Esophagus muscularis mucosa (tissue), 3 donors: ENCODE results near the gene GPR32.

Source experiments
- CTCF ChIP-seq, 3 experiments: fragments of 200-600 bp in 2 of 3; fragments of 450-650 bp in 1 of 3; sonication (generic) in 2 of 3; IDR thresholded peaks; one replicate each; pipeline ENCODE4 v1.5.1; 2017 to 2019; ENCODE audit warnings: antibody characterized with exemption in 3 of 3, mild to moderate bottlenecking in 2 of 3, moderate library complexity in 1 of 3
- POLR2A ChIP-seq: fragments of 450-650 bp; IDR thresholded peaks from one replicate; pipeline ENCODE4 v1.6.1; 2017; ENCODE audit warnings: antibody characterized with exemption, moderate library complexity, mild to moderate bottlenecking, low read depth
- POLR2AphosphoS5 ChIP-seq, 2 donors: sonication (generic); formaldehyde crosslinking; IDR thresholded peaks; one replicate each; pipeline ENCODE4 v1.6.1; 2017; ENCODE audit warnings: antibody characterized with exemption in 2 of 2

GRCh38 chr19:50820086-50820485 is 49.8 kb downstream of the GPR32 start:
- TF ChIP-seq CTCF (IDR thresholded peaks at IDR 0.05) (no peak), POLR2A (no peak), POLR2AphosphoS5 (IDR thresholded peaks at IDR 0.05) (no peak)
